Liver (tissue), 9 donors: ENCODE results near the gene HOXC13. TPM values are rescaled to one million over a fixed set of nuclear protein-coding genes. Genes with fewer than 3 reads are reported as not detected.

ENCODE experiments used
- DNase-seq: peaks from one replicate; pipeline ENCODE4 v3.0.0-alpha.2; 2017; ENCODE audit warnings: low spot score
- H3K27ac ChIP-seq, 2 donors: one replicate each; pipeline ENCODE4 v1.7.0; 2013; ENCODE audit warnings: inconsistent platforms in 2 of 2, low read length in 2 of 2, control low read depth in 1 of 2, low read depth in 1 of 2, mild to moderate bottlenecking in 1 of 2
- H3K27me3 ChIP-seq, 4 donors: one replicate each; pipeline versions ENCODE4 v1.6.1 to v1.7.0; 2013; ENCODE audit warnings: low read length in 3 of 4, inconsistent platforms in 1 of 4, mild to moderate bottlenecking in 1 of 4, moderate library complexity in 1 of 4; ENCODE audit not compliant: control insufficient read depth in 4 of 4, insufficient read depth in 4 of 4
- H3K36me3 ChIP-seq, 4 donors: one replicate each; pipeline versions ENCODE4 v1.6.1 to v1.7.0; 2013; ENCODE audit warnings: low read length in 3 of 4, mild to moderate bottlenecking in 3 of 4, low read depth in 1 of 4, moderate library complexity in 1 of 4; ENCODE audit not compliant: control insufficient read depth in 4 of 4, insufficient read depth in 3 of 4
- H3K4me1 ChIP-seq, 4 donors: one replicate each; pipeline versions ENCODE4 v1.6.1 to v1.7.0; 2013; ENCODE audit warnings: low read length in 3 of 4, mild to moderate bottlenecking in 3 of 4, moderate library complexity in 1 of 4; ENCODE audit not compliant: control insufficient read depth in 4 of 4, insufficient read depth in 4 of 4
- H3K4me3 ChIP-seq, 3 donors: one replicate each; pipeline versions ENCODE4 v1.6.1 to v1.7.0; 2013; ENCODE audit warnings: low read length in 3 of 3, control low read depth in 1 of 3, low read depth in 1 of 3, mild to moderate bottlenecking in 1 of 3
- H3K9ac ChIP-seq, 2 donors: one replicate each; pipeline ENCODE4 v1.7.0; 2013; ENCODE audit warnings: low read length in 2 of 2, mild to moderate bottlenecking in 2 of 2, moderate library complexity in 2 of 2, control low read depth in 1 of 2, low read depth in 1 of 2
- H3K9me3 ChIP-seq, 4 donors: one replicate each; pipeline versions ENCODE4 v1.6.1 to v1.7.0; 2013; ENCODE audit warnings: low read length in 3 of 4; ENCODE audit not compliant: control insufficient read depth in 4 of 4
- FOXA1 ChIP-seq: IDR thresholded peaks from 2 replicates; pipeline ENCODE4 v1.6.1; 2016; ENCODE audit warnings: antibody characterized with exemption
- FOXA2 ChIP-seq: IDR thresholded peaks from 2 replicates; pipeline ENCODE4 v1.6.1; 2016; ENCODE audit warnings: antibody characterized with exemption
- GABPA ChIP-seq, 2 donors: IDR thresholded peaks in 1 of 2; conservative IDR thresholded peaks in 1 of 2; 2 replicates each; pipeline ENCODE4 v1.6.1; 2016; ENCODE audit warnings: antibody characterized with exemption in 2 of 2, mild to moderate bottlenecking in 1 of 2, moderate library complexity in 1 of 2
- HNF4G ChIP-seq: IDR thresholded peaks from 2 replicates; pipeline ENCODE4 v1.6.1; 2016; ENCODE audit warnings: antibody characterized with exemption
- JUND ChIP-seq, 2 donors: IDR thresholded peaks; 2 replicates each; pipeline ENCODE4 v1.6.1; 2016; ENCODE audit warnings: antibody characterized with exemption in 2 of 2
- MAX ChIP-seq: IDR thresholded peaks from 2 replicates; pipeline ENCODE4 v1.6.1; 2016; ENCODE audit warnings: antibody characterized with exemption
- NR2F2 ChIP-seq: IDR thresholded peaks from 2 replicates; pipeline ENCODE4 v1.6.1; 2016; ENCODE audit warnings: antibody characterized with exemption
- RAD21 ChIP-seq, 2 donors: IDR thresholded peaks; 2 replicates each; pipeline ENCODE4 v1.6.1; 2016; ENCODE audit warnings: antibody characterized with exemption in 2 of 2, mild to moderate bottlenecking in 2 of 2
- RXRA ChIP-seq, 2 donors: IDR thresholded peaks; 2 replicates each; pipeline ENCODE4 v1.6.1; 2017 to 2018; ENCODE audit warnings: antibody characterized with exemption in 2 of 2, mild to moderate bottlenecking in 1 of 2
- SP1 ChIP-seq: IDR thresholded peaks from 2 replicates; pipeline ENCODE4 v1.6.1; 2018; ENCODE audit warnings: antibody characterized with exemption, mild to moderate bottlenecking
- TAF1 ChIP-seq: conservative IDR thresholded peaks from 2 replicates; pipeline ENCODE4 v1.6.1; 2016; ENCODE audit warnings: antibody characterized with exemption, mild to moderate bottlenecking
- YY1 ChIP-seq: IDR thresholded peaks from 2 replicates; pipeline ENCODE4 v1.6.1; 2016; ENCODE audit warnings: antibody characterized with exemption, mild to moderate bottlenecking
- ZBTB33 ChIP-seq: IDR thresholded peaks from 2 replicates; pipeline ENCODE4 v1.6.1; 2016; ENCODE audit warnings: antibody characterized with exemption
- WGBS: extraction: QIAGEN DNeasy Blood & Tissue Kit; methylation state at CpG from one replicate; pipeline ENCODE4 v1.1.7; 2013; 5-methylcytosine and 5-hydroxymethylcytosine counted together
- polyA plus RNA-seq, 2 donors: library from polyadenylated mRNA; stranded (reverse) in 1 of 2; unstranded in 1 of 2; fragments of 200-250 nt in 1 of 2; fragments of >200 nt in 1 of 2; fragmentation: Nextera tagmentation in 1 of 2; extraction: Ambion mirVana in 1 of 2; gene quantifications; one replicate each; pipeline versions ENCODE4 v1.2.1 to v1.2.3, GENCODE V29; 2013 to 2015
- total RNA-seq, 2 donors: library from RNA; depleted of rRNA; stranded (reverse); fragments of >200 nt; gene quantifications; one replicate each; pipeline ENCODE4 v1.2.3, GENCODE V29; 2014
- TF ChIP-seq, protein P1 (sequence below): IDR thresholded peaks from 2 replicates; pipeline ENCODE4 v1.6.1; 2016; ENCODE audit warnings: antibody characterized with exemption, mild to moderate bottlenecking
- TF ChIP-seq, protein P2 (sequence below): IDR thresholded peaks from 2 replicates; pipeline ENCODE4 v1.6.1; 2016; ENCODE audit warnings: antibody characterized with exemption
- donor health status: healthy.
- donor health status: healthy.
- donor health status: healthy.
- donor health status: healthy.
- donor health status: healthy.

HOXC13 gene
- total and polyA plus RNA-seq, 4 donors = not detected

GRCh38 chr12:53928054-53928835, 10.4 kb upstream of the HOXC13 start:
- Histone ChIP-seq H3K9me3 (no peaks in the 10 kb centered on the region), H3K27ac (no peak overlapping the region), H3K27me3 (peaks cover 7 to 49% (median 28%) of the 10 kb centered on the region in 4 donors), H3K36me3 (no peaks in the 10 kb centered on the region), H3K4me3 (no peak overlapping the region), H3K4me1 (no peaks in the 10 kb centered on the region), H3K9ac (no peak overlapping the region)
- TF ChIP-seq, protein P1, sequence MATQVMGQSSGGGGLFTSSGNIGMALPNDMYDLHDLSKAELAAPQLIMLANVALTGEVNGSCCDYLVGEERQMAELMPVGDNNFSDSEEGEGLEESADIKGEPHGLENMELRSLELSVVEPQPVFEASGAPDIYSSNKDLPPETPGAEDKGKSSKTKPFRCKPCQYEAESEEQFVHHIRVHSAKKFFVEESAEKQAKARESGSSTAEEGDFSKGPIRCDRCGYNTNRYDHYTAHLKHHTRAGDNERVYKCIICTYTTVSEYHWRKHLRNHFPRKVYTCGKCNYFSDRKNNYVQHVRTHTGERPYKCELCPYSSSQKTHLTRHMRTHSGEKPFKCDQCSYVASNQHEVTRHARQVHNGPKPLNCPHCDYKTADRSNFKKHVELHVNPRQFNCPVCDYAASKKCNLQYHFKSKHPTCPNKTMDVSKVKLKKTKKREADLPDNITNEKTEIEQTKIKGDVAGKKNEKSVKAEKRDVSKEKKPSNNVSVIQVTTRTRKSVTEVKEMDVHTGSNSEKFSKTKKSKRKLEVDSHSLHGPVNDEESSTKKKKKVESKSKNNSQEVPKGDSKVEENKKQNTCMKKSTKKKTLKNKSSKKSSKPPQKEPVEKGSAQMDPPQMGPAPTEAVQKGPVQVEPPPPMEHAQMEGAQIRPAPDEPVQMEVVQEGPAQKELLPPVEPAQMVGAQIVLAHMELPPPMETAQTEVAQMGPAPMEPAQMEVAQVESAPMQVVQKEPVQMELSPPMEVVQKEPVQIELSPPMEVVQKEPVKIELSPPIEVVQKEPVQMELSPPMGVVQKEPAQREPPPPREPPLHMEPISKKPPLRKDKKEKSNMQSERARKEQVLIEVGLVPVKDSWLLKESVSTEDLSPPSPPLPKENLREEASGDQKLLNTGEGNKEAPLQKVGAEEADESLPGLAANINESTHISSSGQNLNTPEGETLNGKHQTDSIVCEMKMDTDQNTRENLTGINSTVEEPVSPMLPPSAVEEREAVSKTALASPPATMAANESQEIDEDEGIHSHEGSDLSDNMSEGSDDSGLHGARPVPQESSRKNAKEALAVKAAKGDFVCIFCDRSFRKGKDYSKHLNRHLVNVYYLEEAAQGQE = no peak
- no peak for TF ChIP-seq RXRA (IDR thresholded peaks at IDR 0.05)
- TF ChIP-seq ZBTB33 = no peak
- WGBS = 8% methylated on average over 31 of the region's 31 CpGs
- no peak for DNase-seq

- Histone ChIP-seq H3K9me3 (peaks cover 0 to 3% (median 0%) of the 10 kb centered on the region in 4 donors), H3K4me1 (no peaks in the 10 kb centered on the region), H3K27ac (no peak overlapping the region), H3K9ac (no peak overlapping the region), H3K4me3 (no peak overlapping the region), H3K27me3 (peaks cover 6 to 50% (median 31%) of the 10 kb centered on the region in 4 donors), H3K36me3 (no peaks in the 10 kb centered on the region)
- 16% methylated on average over 4 of the region's 4 CpGs for WGBS
- no peak for DNase-seq
- TF ChIP-seq SP1 (no peak), FOXA2 (no peak), FOXA1 (no peak), JUND (IDR thresholded peaks at IDR 0.05) (no peak), RAD21 (IDR thresholded peaks at IDR 0.05) (no peak), ZBTB33 (no peak), HNF4G (no peak), MAX (no peak), GABPA (IDR thresholded peaks at IDR 0.05 in 1 of 2, conservative IDR thresholded peaks at IDR 0.05 in 1 of 2) (no peak), TAF1 (no peak), NR2F2 (no peak), YY1 (no peak)
- TF ChIP-seq, protein P2, sequence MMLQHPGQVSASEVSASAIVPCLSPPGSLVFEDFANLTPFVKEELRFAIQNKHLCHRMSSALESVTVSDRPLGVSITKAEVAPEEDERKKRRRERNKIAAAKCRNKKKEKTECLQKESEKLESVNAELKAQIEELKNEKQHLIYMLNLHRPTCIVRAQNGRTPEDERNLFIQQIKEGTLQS = no peak
- TF ChIP-seq, protein P1 = no peak
Measured at GRCh38 chr12:53929527-53929926, 9.1 kb upstream of the HOXC13 start.
